ENCODE data around the gene FAM153A. TPM values are rescaled to one million over a fixed set of nuclear protein-coding genes. Genes with fewer than 3 reads are reported as not detected.
"Not testable (repeated sequence)": the region's sequence is repeated elsewhere in the genome, so short reads cannot be mapped to it uniquely, and the experiment has no call there.

The FAM153A gene
- total and polyA plus RNA-seq, 2 of the 8 experiments (the other 6 are each of a cell fraction or from before 2014, with no cell fraction given) = not detected

GRCh38 chr5:177808420-177808819, 25.7 kb upstream of the FAM153A start:
- CTCF ChIA-PET (ENCODE audit: partially characterized antibody); H3K79me2 ChIP-seq (ENCODE audit: control insufficient read depth in 1 of 2, insufficient read depth in 2 of 2, low read length in 2 of 2); H3K9ac ChIP-seq (replicated peaks in 1 of 4; ENCODE audit: extremely low read depth in 1 of 4, low read depth in 3 of 4, low read length in 3 of 4); H3K23ac ChIP-seq (ENCODE audit: insufficient read length); H2BK12ac ChIP-seq (ENCODE audit: low read depth, low read length); H3K27me3 ChIP-seq (replicated peaks in 1 of 4; ENCODE audit: control insufficient read depth in 3 of 4, extremely low read depth in 1 of 4, insufficient read depth in 3 of 4, low read length in 3 of 4); H2AK5ac ChIP-seq (ENCODE audit: low read depth, low read length); H2AFZ ChIP-seq (ENCODE audit: low read length); POLR2A ChIA-PET (ENCODE audit: partially characterized antibody); H3K79me1 ChIP-seq (ENCODE audit: low read depth, low read length); H3K4ac ChIP-seq (replicated peaks; ENCODE audit: insufficient read length, low read depth, low read length); H3K14ac ChIP-seq (ENCODE audit: insufficient read length); H3K4me3 ChIP-seq (ENCODE audit: extremely low read depth in 1 of 4, insufficient read depth in 2 of 4, low read depth in 3 of 4, low read length in 4 of 4); FAIRE-seq; H4K91ac ChIP-seq (replicated peaks; ENCODE audit: insufficient read length, low read length); H4K8ac ChIP-seq (ENCODE audit: extremely low read depth, insufficient read depth, low read length); H2BK20ac ChIP-seq (ENCODE audit: low read length); H3K4me1 ChIP-seq (replicated peaks in 1 of 4; ENCODE audit: control insufficient read depth in 3 of 4, insufficient read depth in 4 of 4, low read length in 3 of 4); H3K18ac ChIP-seq (ENCODE audit: extremely low read depth, low read length); H4K5ac ChIP-seq (ENCODE audit: insufficient read length, low read depth, low read length); H3K56ac ChIP-seq (replicated peaks; ENCODE audit: insufficient read length, low read depth, low read length); H3K4me2 ChIP-seq (ENCODE audit: insufficient read depth in 1 of 2, low read depth in 2 of 2, low read length in 2 of 2); DNase-seq (ENCODE audit: low read depth in 1 of 2, low spot score in 2 of 2); H3K9me3 ChIP-seq (ENCODE audit: insufficient read depth in 2 of 2, low read depth in 1 of 2, low read length in 1 of 2); H2BK15ac ChIP-seq (ENCODE audit: low read length); H2BK120ac ChIP-seq (replicated peaks; ENCODE audit: low read depth, low read length); H3K36me3 ChIP-seq (ENCODE audit: control insufficient read depth in 2 of 4, insufficient read depth in 4 of 4, low read length in 3 of 4); H3K23me2 ChIP-seq (ENCODE audit: low read depth, low read length); H2BK5ac ChIP-seq (ENCODE audit: low read depth, low read length); H3K27ac ChIP-seq (ENCODE audit: low read depth, low read length); H4K20me1 ChIP-seq (replicated peaks in 1 of 2; ENCODE audit: control insufficient read depth in 1 of 2, insufficient read depth in 2 of 2, low read length in 2 of 2): not testable (repeated sequence)
- WGBS, 2 experiments (ENCODE audit: extremely low coverage in 1 of 2, insufficient coverage in 1 of 2, insufficient read length in 1 of 2, insufficient replicate concordance in 2 of 2, low coverage in 1 of 2, low lambda C conversion rate in 2 of 2, missing lambda C conversion rate in 1 of 2) = 100% methylated on average over 2 of the region's 12 CpGs; no CpG with 5 or more reads in 1 of the 2 experiments

- H2BK5ac ChIP-seq (ENCODE audit: low read depth, low read length); H3K4me3 ChIP-seq (ENCODE audit: extremely low read depth in 1 of 4, insufficient read depth in 2 of 4, low read depth in 3 of 4, low read length in 4 of 4); H3K79me2 ChIP-seq (ENCODE audit: control insufficient read depth in 1 of 2, insufficient read depth in 2 of 2, low read length in 2 of 2); H3K4ac ChIP-seq (replicated peaks; ENCODE audit: insufficient read length, low read depth, low read length); H3K9me3 ChIP-seq (ENCODE audit: insufficient read depth in 2 of 2, low read depth in 1 of 2, low read length in 1 of 2); H2BK15ac ChIP-seq (ENCODE audit: low read length); H3K56ac ChIP-seq (replicated peaks; ENCODE audit: insufficient read length, low read depth, low read length); H3K4me1 ChIP-seq (replicated peaks in 1 of 4; ENCODE audit: control insufficient read depth in 3 of 4, insufficient read depth in 4 of 4, low read length in 3 of 4); H3K4me2 ChIP-seq (ENCODE audit: insufficient read depth in 1 of 2, low read depth in 2 of 2, low read length in 2 of 2); H3K27me3 ChIP-seq (replicated peaks in 1 of 4; ENCODE audit: control insufficient read depth in 3 of 4, extremely low read depth in 1 of 4, insufficient read depth in 3 of 4, low read length in 3 of 4); H2BK120ac ChIP-seq (replicated peaks; ENCODE audit: low read depth, low read length); FAIRE-seq; DNase-seq (ENCODE audit: low read depth in 1 of 2, low spot score in 2 of 2); H3K18ac ChIP-seq (ENCODE audit: extremely low read depth, low read length); H3K9ac ChIP-seq (replicated peaks in 1 of 4; ENCODE audit: extremely low read depth in 1 of 4, low read depth in 3 of 4, low read length in 3 of 4); CTCF ChIA-PET (ENCODE audit: partially characterized antibody); H3K79me1 ChIP-seq (ENCODE audit: low read depth, low read length); H2BK20ac ChIP-seq (ENCODE audit: low read length); H2BK12ac ChIP-seq (ENCODE audit: low read depth, low read length); H3K14ac ChIP-seq (ENCODE audit: insufficient read length); H2AK5ac ChIP-seq (ENCODE audit: low read depth, low read length); H3K23me2 ChIP-seq (ENCODE audit: low read depth, low read length); H4K8ac ChIP-seq (ENCODE audit: extremely low read depth, insufficient read depth, low read length); H4K91ac ChIP-seq (replicated peaks; ENCODE audit: insufficient read length, low read length); H3K36me3 ChIP-seq (ENCODE audit: control insufficient read depth in 2 of 4, insufficient read depth in 4 of 4, low read length in 3 of 4); H3K27ac ChIP-seq (ENCODE audit: low read depth, low read length); POLR2A ChIA-PET (ENCODE audit: partially characterized antibody); H2AFZ ChIP-seq (ENCODE audit: low read length); H4K5ac ChIP-seq (ENCODE audit: insufficient read length, low read depth, low read length); H4K20me1 ChIP-seq (replicated peaks in 1 of 2; ENCODE audit: control insufficient read depth in 1 of 2, insufficient read depth in 2 of 2, low read length in 2 of 2); H3K23ac ChIP-seq (ENCODE audit: insufficient read length): not testable (repeated sequence)
- no CpG with 5 or more reads among the region's 18 CpGs for WGBS, 2 experiments (ENCODE audit: extremely low coverage in 1 of 2, insufficient coverage in 1 of 2, insufficient read length in 1 of 2, insufficient replicate concordance in 2 of 2, low coverage in 1 of 2, low lambda C conversion rate in 2 of 2, missing lambda C conversion rate in 1 of 2)
Measured at GRCh38 chr5:177807265-177807664, 24.6 kb upstream of the FAM153A start.
